HCT116 (cell line): Measurements from ENCODE around the gene SMARCB1. TPM values are rescaled to one million over a fixed set of nuclear protein-coding genes. Genes with fewer than 3 reads are reported as not detected.

Experiments used
- ATAC-seq: fragments of 200-7000 bp; cut with Tn5 transposase; 2 replicates; pipeline ENCODE4 v1.9.1; 2020; ENCODE audit warnings: mild to moderate bottlenecking, moderate library complexity
- BruUV-seq: library from RNA; stranded (reverse); fragments of 400-500 nt; replicated peaks from 2 replicates; lab custom pipeline; 2021; lab: Mats Ljungman, UMichigan
- CTCF ChIA-PET: fragments of 300-600 bp; sonication (Branson Sonifier 250); formaldehyde crosslinking; loops from one replicate; lab custom pipeline; 2021; ENCODE audit warnings: antibody characterized with exemption; lab: Charles Lee
- POLR2A ChIA-PET: fragments of 300-600, 350-600 bp; sonication (Branson Sonifier 250); formaldehyde crosslinking; loops from one replicate; lab custom pipeline; 2021; ENCODE audit warnings: antibody characterized with exemption; lab: Charles Lee
- RAD21 ChIA-PET, 2 experiments: fragments of 300-600 bp; sonication (Branson Sonifier 250); formaldehyde crosslinking; loops; one replicate each; lab custom pipeline; 2023; ENCODE audit warnings: low total read pairs in 2 of 2; ENCODE audit not compliant: uncharacterized antibody in 2 of 2, unreplicated experiment in 2 of 2, low non-redundant PET in 1 of 2; lab: Charles Lee
- DNase-seq: peaks from one replicate; pipeline ENCODE4 v3.0.0-alpha.2; 2010; ENCODE audit warnings: low read depth, low spot score
- H2AFZ ChIP-seq: fragments of 200-600 bp; shearing (Covaris generic), sonication (generic); 2 replicates; pipeline ENCODE4 v1.6.1; 2017; ENCODE audit warnings: low read depth, mixed run types, mixed read lengths, antibody characterized with exemption, low read length; ENCODE audit not compliant: poor library complexity, severe bottlenecking
- H3K27ac ChIP-seq: 2 replicates; pipeline ENCODE4 v1.5.1; 2012; ENCODE audit warnings: low read depth, low read length
- H3K27me3 ChIP-seq: fragments of 200-600 bp; sonication (generic); 2 replicates; pipeline ENCODE4 v1.6.1; 2016; ENCODE audit warnings: mixed run types, low read length, mixed read lengths; ENCODE audit not compliant: insufficient read depth
- H3K36me3 ChIP-seq, 2 experiments: fragments of 200-500 bp in 1 of 2; fragments of 200-600 bp in 1 of 2; sonication (Bioruptor generic) in 1 of 2; sonication (generic) in 1 of 2; 2 replicates each; pipeline versions ENCODE4 v1.5.1 to v1.6.1; 2014 to 2016; ENCODE audit warnings: low read length in 2 of 2, inconsistent platforms in 1 of 2, mixed read lengths in 1 of 2, mixed run types in 1 of 2; ENCODE audit not compliant: insufficient read depth in 2 of 2, control insufficient read depth in 1 of 2
- H3K4me1 ChIP-seq, 2 experiments: fragments of 200-600 bp in 1 of 2; sonication (generic) in 1 of 2; 2 replicates each; pipeline versions ENCODE4 v1.5.1 to v1.6.1; 2012 to 2017; ENCODE audit warnings: low read length in 2 of 2, inconsistent platforms in 1 of 2, mild to moderate bottlenecking in 1 of 2, mixed read lengths in 1 of 2, mixed run types in 1 of 2, moderate library complexity in 1 of 2; ENCODE audit not compliant: insufficient read depth in 2 of 2, control insufficient read depth in 1 of 2
- H3K4me2 ChIP-seq: fragments of 200-600 bp; sonication (generic); 2 replicates; pipeline ENCODE4 v1.6.1; 2017; ENCODE audit warnings: mixed run types, low read length, mixed read lengths
- H3K4me3 ChIP-seq, 2 experiments: fragments of 200-600 bp in 1 of 2; sonication (generic) in 1 of 2; replicated peaks in 1 of 2; 2 replicates each; pipeline ENCODE4 v1.5.1; 2011 to 2016; ENCODE audit warnings: low read length in 2 of 2, control low read depth in 1 of 2, low read depth in 1 of 2, mild to moderate bottlenecking in 1 of 2, mixed read lengths in 1 of 2, mixed run types in 1 of 2
- H3K79me2 ChIP-seq: fragments of 200-600 bp; sonication (generic); 2 replicates; pipeline ENCODE4 v1.6.1; 2017; ENCODE audit warnings: mild to moderate bottlenecking, mixed run types, low read length, moderate library complexity, mixed read lengths; ENCODE audit not compliant: insufficient read depth
- H3K9ac ChIP-seq: fragments of 200-600 bp; sonication (generic); 2 replicates; pipeline ENCODE4 v1.6.1; 2016; ENCODE audit warnings: low read length, mixed read lengths
- H3K9me2 ChIP-seq: fragments of 200-600 bp; sonication (generic), shearing (Covaris generic); 2 replicates; pipeline ENCODE4 v1.6.1; 2017; ENCODE audit warnings: mixed run types, mild to moderate bottlenecking, moderate library complexity; ENCODE audit not compliant: insufficient read depth
- H3K9me3 ChIP-seq, 2 experiments: fragments of 200-500 bp in 1 of 2; fragments of 200-600 bp in 1 of 2; sonication (Bioruptor generic) in 1 of 2; sonication (generic) in 1 of 2; 2 replicates each; pipeline ENCODE4 v1.6.1; 2014 to 2017; ENCODE audit warnings: low read length in 2 of 2, mixed read lengths in 2 of 2, inconsistent platforms in 1 of 2, low read depth in 1 of 2, mild to moderate bottlenecking in 1 of 2, mixed run types in 1 of 2, moderate library complexity in 1 of 2; ENCODE audit not compliant: control insufficient read depth in 1 of 2, insufficient read depth in 1 of 2
- H4K20me1 ChIP-seq: fragments of 200-600 bp; sonication (generic), shearing (Covaris generic); 2 replicates; pipeline ENCODE4 v1.6.1; 2017; ENCODE audit warnings: mixed run types, mild to moderate bottlenecking, moderate library complexity; ENCODE audit not compliant: insufficient read depth
- CBX3 ChIP-seq: IDR thresholded peaks from 2 replicates; pipeline ENCODE4 v1.6.1; 2012; ENCODE audit warnings: low read depth
- CEBPB ChIP-seq: IDR thresholded peaks from 2 replicates; pipeline ENCODE4 v1.6.1; 2012; ENCODE audit warnings: low read depth
- EGR1 ChIP-seq: IDR thresholded peaks from 2 replicates; pipeline ENCODE4 v1.6.1; 2012; ENCODE audit warnings: low read depth
- ELF1 ChIP-seq: IDR thresholded peaks from 2 replicates; pipeline ENCODE4 v1.6.1; 2012; ENCODE audit warnings: low read depth, borderline replicate concordance
- EZH2phosphoT487 ChIP-seq: fragments of 200-600 bp; IDR thresholded peaks from 2 replicates; pipeline ENCODE4 v1.6.1; 2018; ENCODE audit warnings: antibody characterized with exemption, borderline replicate concordance
- JUND ChIP-seq: IDR thresholded peaks from 2 replicates; pipeline ENCODE4 v1.6.1; 2012
- POLR2A ChIP-seq: IDR thresholded peaks from 2 replicates; pipeline ENCODE4 v1.7.0; 2011; ENCODE audit warnings: borderline replicate concordance; ENCODE audit not compliant: insufficient read depth, insufficient read length; ENCODE audit errors: extremely low read depth
- POLR2AphosphoS5 ChIP-seq: IDR thresholded peaks from 2 replicates; pipeline ENCODE4 v1.6.1; 2011; ENCODE audit warnings: mild to moderate bottlenecking, low read depth, low read length, moderate library complexity
- RAD21 ChIP-seq: IDR thresholded peaks from 2 replicates; pipeline ENCODE4 v1.6.1; 2012; ENCODE audit warnings: low read depth, mild to moderate bottlenecking
- SIN3A ChIP-seq: IDR thresholded peaks from 2 replicates; pipeline ENCODE4 v1.6.1; 2012; ENCODE audit warnings: low read depth
- SP1 ChIP-seq: IDR thresholded peaks from 2 replicates; pipeline ENCODE4 v1.6.1; 2012; ENCODE audit warnings: low read depth
- SRF ChIP-seq: IDR thresholded peaks from 2 replicates; pipeline ENCODE4 v1.6.1; 2012; ENCODE audit warnings: low read depth
- TCF7L2 ChIP-seq: IDR thresholded peaks from 2 replicates; pipeline ENCODE4 v1.7.0; 2011; ENCODE audit warnings: borderline replicate concordance, inconsistent platforms; ENCODE audit not compliant: insufficient read depth, insufficient read length; ENCODE audit errors: extremely low read depth
- YY1 ChIP-seq: IDR thresholded peaks from 2 replicates; pipeline ENCODE4 v1.6.1; 2011; ENCODE audit warnings: low read length, low read depth, moderate library complexity, mild to moderate bottlenecking; ENCODE audit not compliant: insufficient replicate concordance; ENCODE audit errors: extremely low read depth
- ZNF274 ChIP-seq: fragments of 200-500 bp; sonication (Bioruptor generic); IDR thresholded peaks from 2 replicates; pipeline ENCODE4 v1.6.1; 2014; ENCODE audit warnings: mild to moderate bottlenecking, low read depth, low read length, inconsistent platforms
- intact Hi-C: fragments of 100-400 bp; cut with micrococcal nuclease; formaldehyde crosslinking; loops from 2 replicates; pipeline ENCODE4 v1.10.0; 2022
- total RNA-seq: library from RNA; stranded (reverse); gene quantifications from one replicate; pipeline ENCODE4 v1.2.1, GENCODE V29; 2021; ENCODE audit not compliant: unreplicated experiment
- TF ChIP-seq, protein P1 (sequence below): IDR thresholded peaks from 2 replicates; pipeline ENCODE4 v1.6.1; 2012
- TF ChIP-seq, protein P2 (sequence below), 3 experiments: fragments of 200-600 bp in 1 of 3; sonication (generic) in 1 of 3; IDR thresholded peaks in 2 of 3; conservative IDR thresholded peaks in 1 of 3; 2 replicates each; pipeline ENCODE4 v1.5.1; 2012 to 2017; ENCODE audit warnings: low read depth in 2 of 3, low read length in 2 of 3, antibody characterized with exemption in 1 of 3, borderline replicate concordance in 1 of 3, control low read depth in 1 of 3, mild to moderate bottlenecking in 1 of 3, mixed read lengths in 1 of 3, mixed run types in 1 of 3, moderate library complexity in 1 of 3; ENCODE audit not compliant: insufficient read depth in 1 of 3
- TF ChIP-seq, protein P3 (sequence below): IDR thresholded peaks from 2 replicates; pipeline ENCODE4 v1.6.1; 2012; ENCODE audit warnings: low read depth
- TF ChIP-seq, protein P4 (sequence below): IDR thresholded peaks from 2 replicates; pipeline ENCODE4 v1.6.1; 2012
- TF ChIP-seq, protein P5 (sequence below): IDR thresholded peaks from 2 replicates; pipeline ENCODE4 v1.6.1; 2011; ENCODE audit warnings: mild to moderate bottlenecking, low read length, moderate library complexity; ENCODE audit not compliant: insufficient replicate concordance; ENCODE audit errors: extremely low read depth

The SMARCB1 gene
- total RNA-seq, 1 experiment from 2014 or later, result 101 TPM

DNA sequence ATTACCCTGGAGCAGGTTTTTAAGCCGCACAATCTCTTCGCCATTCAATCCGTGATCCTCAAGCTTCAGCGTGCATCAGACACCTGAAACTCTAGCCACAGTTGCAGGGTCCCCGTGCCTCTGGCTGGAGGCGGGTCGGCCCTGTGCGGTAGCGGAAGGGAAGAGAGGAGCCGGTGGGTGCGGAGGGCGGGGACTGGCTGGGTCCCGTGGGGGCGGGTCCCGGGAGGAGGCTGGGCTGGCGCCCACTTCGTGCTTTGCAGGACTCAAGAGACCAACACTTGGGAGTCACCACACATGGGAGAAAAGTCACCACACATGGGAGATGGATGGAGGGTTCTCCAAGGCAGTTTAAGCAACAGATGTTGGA, 23.2 kb upstream of the SMARCB1 start:
- DNase-seq (no peak), ATAC-seq (no peak)
- Histone ChIP-seq H3K9me3 (no peaks in the 10 kb centered on the region), H3K9ac (no peak overlapping the region), H3K79me2 (peaks cover 35% of the 10 kb centered on the region), H3K4me2 (no peak overlapping the region), H3K27ac (no peak overlapping the region), H3K27me3 (no peaks in the 10 kb centered on the region), H3K36me3 (peaks cover 9 to 20% of the 10 kb centered on the region in 2 experiments; a peak in 3 of 4 replicates), H3K4me3 (no peak overlapping the region), H4K20me1 (no peaks in the 10 kb centered on the region), H3K9me2 (no peaks in the 10 kb centered on the region), H2AFZ (no peak overlapping the region), H3K4me1 (peaks cover 4 to 41% of the 10 kb centered on the region in 2 experiments; a peak in 3 of 4 replicates)
- ChIA-PET CTCF (no interaction called here), RAD21 (no interaction called here), POLR2A (no interaction called here)
- intact Hi-C loops, result loop anchor here (10.0 kb wide), 1 partner anchor 191 kb away; no protein-coding TSS in a partner anchor
- no TSS peak for BruUV-seq
- TF ChIP-seq, protein P1, sequence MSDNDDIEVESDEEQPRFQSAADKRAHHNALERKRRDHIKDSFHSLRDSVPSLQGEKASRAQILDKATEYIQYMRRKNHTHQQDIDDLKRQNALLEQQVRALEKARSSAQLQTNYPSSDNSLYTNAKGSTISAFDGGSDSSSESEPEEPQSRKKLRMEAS, result no peak
- TF ChIP-seq, protein P2, sequence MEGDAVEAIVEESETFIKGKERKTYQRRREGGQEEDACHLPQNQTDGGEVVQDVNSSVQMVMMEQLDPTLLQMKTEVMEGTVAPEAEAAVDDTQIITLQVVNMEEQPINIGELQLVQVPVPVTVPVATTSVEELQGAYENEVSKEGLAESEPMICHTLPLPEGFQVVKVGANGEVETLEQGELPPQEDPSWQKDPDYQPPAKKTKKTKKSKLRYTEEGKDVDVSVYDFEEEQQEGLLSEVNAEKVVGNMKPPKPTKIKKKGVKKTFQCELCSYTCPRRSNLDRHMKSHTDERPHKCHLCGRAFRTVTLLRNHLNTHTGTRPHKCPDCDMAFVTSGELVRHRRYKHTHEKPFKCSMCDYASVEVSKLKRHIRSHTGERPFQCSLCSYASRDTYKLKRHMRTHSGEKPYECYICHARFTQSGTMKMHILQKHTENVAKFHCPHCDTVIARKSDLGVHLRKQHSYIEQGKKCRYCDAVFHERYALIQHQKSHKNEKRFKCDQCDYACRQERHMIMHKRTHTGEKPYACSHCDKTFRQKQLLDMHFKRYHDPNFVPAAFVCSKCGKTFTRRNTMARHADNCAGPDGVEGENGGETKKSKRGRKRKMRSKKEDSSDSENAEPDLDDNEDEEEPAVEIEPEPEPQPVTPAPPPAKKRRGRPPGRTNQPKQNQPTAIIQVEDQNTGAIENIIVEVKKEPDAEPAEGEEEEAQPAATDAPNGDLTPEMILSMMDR (IDR thresholded peaks at IDR 0.05 in 2 of 3, conservative IDR thresholded peaks at IDR 0.05 in 1 of 3; ENCODE audit: borderline replicate concordance in 1 of 3, insufficient read depth in 1 of 3, low read depth in 2 of 3, low read length in 2 of 3), result no peak
- TF ChIP-seq ZNF274 (no peak), POLR2AphosphoS5 (no peak; the same call in 1 of the 2 replicates), EGR1 (no peak), JUND (no peak), SP1 (no peak), CBX3 (no peak), SIN3A (no peak), RAD21 (no peak), YY1 (no peak), POLR2A (no peak), ELF1 (no peak), CEBPB (no peak), EZH2phosphoT487 (no peak), SRF (no peak), TCF7L2 (no peak)
- TF ChIP-seq, protein P3, sequence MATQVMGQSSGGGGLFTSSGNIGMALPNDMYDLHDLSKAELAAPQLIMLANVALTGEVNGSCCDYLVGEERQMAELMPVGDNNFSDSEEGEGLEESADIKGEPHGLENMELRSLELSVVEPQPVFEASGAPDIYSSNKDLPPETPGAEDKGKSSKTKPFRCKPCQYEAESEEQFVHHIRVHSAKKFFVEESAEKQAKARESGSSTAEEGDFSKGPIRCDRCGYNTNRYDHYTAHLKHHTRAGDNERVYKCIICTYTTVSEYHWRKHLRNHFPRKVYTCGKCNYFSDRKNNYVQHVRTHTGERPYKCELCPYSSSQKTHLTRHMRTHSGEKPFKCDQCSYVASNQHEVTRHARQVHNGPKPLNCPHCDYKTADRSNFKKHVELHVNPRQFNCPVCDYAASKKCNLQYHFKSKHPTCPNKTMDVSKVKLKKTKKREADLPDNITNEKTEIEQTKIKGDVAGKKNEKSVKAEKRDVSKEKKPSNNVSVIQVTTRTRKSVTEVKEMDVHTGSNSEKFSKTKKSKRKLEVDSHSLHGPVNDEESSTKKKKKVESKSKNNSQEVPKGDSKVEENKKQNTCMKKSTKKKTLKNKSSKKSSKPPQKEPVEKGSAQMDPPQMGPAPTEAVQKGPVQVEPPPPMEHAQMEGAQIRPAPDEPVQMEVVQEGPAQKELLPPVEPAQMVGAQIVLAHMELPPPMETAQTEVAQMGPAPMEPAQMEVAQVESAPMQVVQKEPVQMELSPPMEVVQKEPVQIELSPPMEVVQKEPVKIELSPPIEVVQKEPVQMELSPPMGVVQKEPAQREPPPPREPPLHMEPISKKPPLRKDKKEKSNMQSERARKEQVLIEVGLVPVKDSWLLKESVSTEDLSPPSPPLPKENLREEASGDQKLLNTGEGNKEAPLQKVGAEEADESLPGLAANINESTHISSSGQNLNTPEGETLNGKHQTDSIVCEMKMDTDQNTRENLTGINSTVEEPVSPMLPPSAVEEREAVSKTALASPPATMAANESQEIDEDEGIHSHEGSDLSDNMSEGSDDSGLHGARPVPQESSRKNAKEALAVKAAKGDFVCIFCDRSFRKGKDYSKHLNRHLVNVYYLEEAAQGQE, result no peak
- TF ChIP-seq, protein P4, sequence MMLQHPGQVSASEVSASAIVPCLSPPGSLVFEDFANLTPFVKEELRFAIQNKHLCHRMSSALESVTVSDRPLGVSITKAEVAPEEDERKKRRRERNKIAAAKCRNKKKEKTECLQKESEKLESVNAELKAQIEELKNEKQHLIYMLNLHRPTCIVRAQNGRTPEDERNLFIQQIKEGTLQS, result no peak
- TF ChIP-seq, protein P5, sequence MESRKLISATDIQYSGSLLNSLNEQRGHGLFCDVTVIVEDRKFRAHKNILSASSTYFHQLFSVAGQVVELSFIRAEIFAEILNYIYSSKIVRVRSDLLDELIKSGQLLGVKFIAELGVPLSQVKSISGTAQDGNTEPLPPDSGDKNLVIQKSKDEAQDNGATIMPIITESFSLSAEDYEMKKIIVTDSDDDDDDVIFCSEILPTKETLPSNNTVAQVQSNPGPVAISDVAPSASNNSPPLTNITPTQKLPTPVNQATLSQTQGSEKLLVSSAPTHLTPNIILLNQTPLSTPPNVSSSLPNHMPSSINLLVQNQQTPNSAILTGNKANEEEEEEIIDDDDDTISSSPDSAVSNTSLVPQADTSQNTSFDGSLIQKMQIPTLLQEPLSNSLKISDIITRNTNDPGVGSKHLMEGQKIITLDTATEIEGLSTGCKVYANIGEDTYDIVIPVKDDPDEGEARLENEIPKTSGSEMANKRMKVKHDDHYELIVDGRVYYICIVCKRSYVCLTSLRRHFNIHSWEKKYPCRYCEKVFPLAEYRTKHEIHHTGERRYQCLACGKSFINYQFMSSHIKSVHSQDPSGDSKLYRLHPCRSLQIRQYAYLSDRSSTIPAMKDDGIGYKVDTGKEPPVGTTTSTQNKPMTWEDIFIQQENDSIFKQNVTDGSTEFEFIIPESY, result no peak
